HG02763 (cell line): ENCODE results near the gene CCDC81.
"Not testable (repeated sequence)": the region's sequence is repeated elsewhere in the genome, so short reads cannot be mapped to it uniquely, and the experiment has no call there.

ENCODE experiments used
- ATAC-seq: cut with Tn5 transposase; IDR thresholded peaks from one replicate; pipeline ENCODE4 v1.9.1; 2021; ENCODE audit warnings: mild to moderate bottlenecking, moderate library complexity; ENCODE audit not compliant: unreplicated experiment

CCDC81 gene

GRCh38 chr11:86386283-86386682 is 11.6 kb downstream of the CCDC81 start:
- ATAC-seq = no peak

- no peak for ATAC-seq
These were observed 12.1 kb downstream of the CCDC81 start for GRCh38 chr11:86386746-86387145.

DNA sequence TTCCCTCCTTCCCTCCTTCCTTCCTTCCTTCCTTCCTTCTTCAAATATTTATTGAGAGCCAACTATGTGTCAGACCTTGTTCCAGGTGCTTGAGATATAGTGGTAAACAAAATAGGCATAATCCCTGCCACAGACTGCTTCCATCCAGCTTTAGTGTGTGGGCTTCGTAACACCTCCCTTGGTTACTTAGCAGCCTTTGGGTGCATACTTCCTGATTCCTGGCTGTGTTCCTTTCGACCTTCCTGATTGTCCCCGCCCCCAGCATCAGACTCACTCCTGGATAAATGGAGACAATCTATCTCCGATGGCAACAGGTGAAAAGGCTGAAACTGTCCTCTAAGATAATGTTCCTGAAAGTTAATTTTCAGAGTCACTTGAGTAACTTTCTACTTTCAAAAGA is 13.5 kb downstream of the CCDC81 start:
- no peak for ATAC-seq

DNA sequence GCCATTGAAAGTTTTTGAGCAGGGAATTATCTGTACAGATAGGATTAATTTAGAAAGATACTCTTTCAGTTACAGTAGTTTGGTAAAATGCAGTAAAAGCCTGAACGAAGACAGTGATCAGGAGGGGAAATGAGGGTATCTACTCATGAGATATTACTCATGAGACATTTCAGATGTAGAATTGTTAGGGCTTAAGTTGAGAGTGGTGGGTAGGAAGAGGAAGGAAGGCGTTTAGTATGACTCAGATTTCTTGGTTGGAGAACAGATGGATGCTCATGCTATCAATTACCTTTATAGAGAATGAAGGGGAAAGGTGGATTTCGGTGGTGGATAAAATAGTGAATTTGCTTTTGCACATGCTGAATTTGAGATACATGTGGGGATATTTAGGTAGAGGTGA is 15.8 kb downstream of the CCDC81 start:
- ATAC-seq = no peak

DNA sequence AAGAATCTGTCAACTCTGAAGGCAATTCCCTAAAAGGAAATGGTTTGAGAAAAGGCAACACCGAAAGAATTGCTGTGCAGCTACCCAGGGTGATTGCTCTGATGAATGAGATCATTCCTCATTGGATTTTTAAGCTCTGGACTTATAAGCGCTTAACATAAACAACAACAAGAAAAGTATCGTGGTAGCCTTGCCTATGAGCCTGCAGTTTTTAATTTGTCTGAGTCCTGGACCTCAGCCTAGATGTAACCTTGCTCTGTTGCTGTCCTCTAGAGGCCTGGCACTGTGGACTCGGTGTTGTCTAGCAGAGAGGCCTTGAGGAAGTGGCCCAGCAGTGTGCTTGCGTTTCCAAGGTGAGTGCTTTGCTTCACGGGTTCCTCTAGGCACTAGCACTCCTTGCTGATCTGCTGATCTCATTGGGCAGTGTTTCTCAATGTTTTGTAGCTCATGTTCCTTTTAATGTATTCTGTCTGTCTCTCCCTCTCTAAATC is 20.4 kb downstream of the CCDC81 start:
- ATAC-seq = no peak

- ATAC-seq = no peak
These were observed 21.7 kb downstream of the CCDC81 start for GRCh38 chr11:86396396-86396795.

DNA sequence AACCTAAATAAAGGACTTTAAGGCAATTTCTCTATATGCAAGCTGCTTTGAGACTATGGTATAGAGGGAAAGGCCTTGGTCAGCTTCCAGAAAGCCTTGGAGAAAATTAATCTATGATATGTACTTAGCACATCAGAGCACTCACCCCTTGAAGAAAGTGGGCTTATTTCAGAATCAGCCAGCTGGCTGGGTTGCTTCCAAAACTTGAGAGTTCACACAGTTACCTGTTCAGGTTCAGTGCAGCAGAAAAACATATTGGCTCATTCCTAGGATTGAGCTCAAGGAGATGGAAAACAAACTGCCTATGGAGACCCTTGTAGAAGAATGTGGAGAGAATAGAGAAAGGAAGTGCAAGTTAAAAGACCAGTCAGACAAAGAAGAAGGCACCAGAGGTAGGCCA is 22.7 kb downstream of the CCDC81 start:
- no peak for ATAC-seq

DNA sequence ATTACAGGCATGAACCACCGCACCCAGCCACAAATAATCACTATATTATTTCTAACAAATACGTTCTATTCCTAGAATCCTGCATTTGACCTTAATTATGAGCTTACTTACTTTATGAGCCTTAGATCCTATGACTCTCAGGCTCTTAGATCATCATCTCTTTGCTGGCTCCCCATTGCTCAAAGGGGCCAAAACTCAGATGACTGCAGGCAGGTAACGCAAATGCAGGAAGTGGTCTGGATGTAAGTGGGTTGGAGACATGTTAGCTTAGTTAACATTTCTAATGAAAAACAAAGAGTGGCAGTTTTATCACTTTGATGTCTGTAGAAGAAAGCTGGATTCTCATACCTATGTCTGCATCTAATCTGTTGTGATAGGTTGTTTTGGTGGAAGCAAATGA is 23.4 kb downstream of the CCDC81 start:
- no peak for ATAC-seq

- ATAC-seq = no peak
These were observed 28.8 kb downstream of the CCDC81 start for GRCh38 chr11:86403458-86403857.

DNA sequence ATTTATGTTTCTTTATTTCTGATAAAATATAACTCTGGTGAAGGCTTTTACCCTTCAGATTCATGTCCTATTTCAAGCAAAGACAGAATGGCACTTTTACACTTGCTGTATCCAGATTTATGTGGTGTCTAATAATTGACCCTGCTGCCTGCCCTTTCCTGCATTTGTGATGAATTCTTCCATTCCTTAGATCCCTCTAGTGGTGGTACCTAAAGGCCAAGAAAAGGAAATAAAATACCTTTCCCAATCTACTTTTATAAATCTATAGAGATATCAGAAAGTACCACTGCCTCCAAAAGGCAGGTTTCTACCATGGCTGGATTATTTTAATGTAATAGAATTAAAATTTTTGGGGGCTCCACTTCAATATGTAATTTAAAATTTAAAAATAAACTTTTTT is 34.2 kb downstream of the CCDC81 start:
- ATAC-seq = no peak

DNA sequence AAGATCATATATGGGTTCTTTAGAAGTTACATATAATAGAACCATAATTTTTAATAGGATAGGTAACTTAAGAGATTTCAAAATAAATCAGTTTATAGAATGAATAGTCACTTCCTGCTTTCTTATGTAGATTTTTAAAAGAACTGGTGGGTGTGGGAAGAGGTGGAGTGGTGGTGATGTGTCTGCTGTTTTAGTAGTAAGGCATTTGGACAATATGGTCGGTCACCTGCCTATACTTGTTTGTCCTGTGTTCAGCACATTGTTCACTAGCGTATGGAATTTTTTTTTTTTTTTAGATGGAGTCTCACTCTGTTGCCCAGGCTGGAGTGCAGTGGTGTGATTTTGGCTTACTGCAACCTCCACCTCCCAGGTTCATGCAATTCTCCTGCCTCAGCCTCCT is 39.3 kb downstream of the CCDC81 start:
- no peak for ATAC-seq

GRCh38 chr11:86415026-86415425 is 40.3 kb downstream of the CCDC81 start:
- no peak for ATAC-seq

- no peak for ATAC-seq
These were observed 41.8 kb downstream of the CCDC81 start for GRCh38 chr11:86416494-86416893.

DNA sequence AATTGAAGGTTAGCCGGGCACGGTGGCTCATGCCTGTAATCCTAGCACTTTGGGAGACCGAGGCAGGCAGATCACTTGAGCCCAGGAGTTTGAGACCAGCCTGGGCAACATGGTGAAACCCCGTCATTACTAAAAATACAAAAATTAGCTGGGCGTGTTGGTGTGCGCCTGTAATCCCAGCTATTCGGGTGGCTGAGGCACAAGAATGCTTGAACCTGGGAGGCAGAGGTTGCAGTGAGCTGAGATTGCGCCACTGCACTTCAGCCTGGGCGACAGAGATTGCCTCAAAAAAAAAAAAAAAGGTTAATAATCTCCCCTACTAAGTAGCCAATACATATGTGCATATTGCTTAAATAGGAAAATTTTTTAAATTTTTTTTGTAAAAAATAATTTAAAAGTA is 42.3 kb downstream of the CCDC81 start:
- ATAC-seq = not testable (repeated sequence)

DNA sequence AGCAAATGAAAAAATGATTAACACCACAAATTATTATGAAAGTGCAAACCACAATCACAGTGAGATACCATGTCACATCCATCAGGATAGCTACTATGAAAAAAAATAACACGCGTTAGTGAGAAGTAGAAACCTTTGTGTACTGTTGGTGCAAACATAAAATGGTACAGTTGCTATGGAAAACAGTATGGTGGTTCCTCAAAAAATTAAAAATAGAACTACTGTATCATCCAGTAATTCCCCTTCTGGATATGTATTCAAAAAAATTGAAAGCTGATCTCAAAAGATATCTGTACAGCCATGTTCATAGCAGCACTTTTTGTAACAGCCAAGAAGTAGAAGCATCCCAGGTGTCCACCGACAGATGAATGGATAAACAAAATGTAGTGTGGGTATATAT is 43.4 kb downstream of the CCDC81 start:
- no peak for ATAC-seq

DNA sequence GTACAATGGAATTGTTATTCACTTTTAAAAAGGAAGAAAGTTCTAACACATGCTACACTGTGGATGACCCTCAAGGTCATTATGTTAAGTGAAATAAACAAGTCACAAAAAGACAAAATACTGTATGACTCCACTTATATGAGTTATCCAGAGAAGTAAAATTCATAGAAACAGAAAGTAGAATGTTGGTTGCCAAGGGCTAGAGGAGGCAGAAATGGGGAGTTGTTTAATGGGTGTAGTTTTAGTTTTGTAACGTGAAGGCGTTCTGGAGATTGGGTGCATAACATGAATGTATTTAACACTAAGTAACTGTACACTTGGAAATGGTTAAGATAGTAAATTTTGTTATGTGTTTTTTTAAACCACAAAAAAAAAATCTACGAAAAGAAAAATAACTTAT is 43.8 kb downstream of the CCDC81 start:
- no peak for ATAC-seq

DNA sequence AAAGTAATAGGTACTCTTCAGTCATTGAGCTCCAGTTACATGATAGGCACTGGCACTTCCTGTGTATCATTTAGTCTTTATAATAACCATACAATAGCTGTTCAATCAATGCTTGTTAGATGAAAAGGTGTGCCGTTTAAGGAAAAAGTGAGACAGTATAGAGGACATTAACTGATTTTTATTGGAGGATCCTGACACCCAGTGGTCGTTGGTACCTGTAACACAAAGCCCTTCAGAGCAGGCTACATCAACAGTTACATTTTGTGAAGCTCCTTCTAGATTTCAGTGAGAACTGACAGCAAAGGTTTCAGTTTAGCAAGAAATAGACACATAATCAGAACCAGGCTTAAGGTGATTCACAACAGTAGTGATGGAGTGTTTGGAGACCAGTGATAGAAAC is 44.2 kb downstream of the CCDC81 start:
- ATAC-seq = no peak

- no peak for ATAC-seq
These were observed 47.3 kb downstream of the CCDC81 start for GRCh38 chr11:86421946-86422345.

GRCh38 chr11:86422371-86422770 is 47.7 kb downstream of the CCDC81 start:
- ATAC-seq = no peak

GRCh38 chr11:86423488-86423887 is 48.8 kb downstream of the CCDC81 start:
- ATAC-seq = not testable (repeated sequence)

DNA sequence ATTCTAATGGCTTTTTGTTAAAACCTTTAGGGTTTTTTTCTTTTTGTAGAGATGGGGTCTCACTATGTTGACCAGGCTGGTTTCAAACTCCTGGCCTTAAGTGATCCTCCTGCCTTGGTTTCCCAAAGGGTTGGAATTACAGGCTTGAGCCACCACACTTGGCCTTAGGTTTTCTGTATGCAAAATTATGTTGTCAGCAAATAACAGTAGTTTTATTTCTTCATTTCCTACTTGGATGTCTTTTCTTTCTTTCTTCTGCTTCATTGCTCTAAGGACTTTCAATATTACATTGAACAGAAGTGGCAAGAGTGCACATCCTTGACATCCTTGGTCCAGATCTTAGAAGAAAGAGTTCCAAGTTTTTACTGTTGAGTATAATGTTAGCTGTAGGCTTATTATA is 52.8 kb downstream of the CCDC81 start:
- ATAC-seq = no peak

DNA sequence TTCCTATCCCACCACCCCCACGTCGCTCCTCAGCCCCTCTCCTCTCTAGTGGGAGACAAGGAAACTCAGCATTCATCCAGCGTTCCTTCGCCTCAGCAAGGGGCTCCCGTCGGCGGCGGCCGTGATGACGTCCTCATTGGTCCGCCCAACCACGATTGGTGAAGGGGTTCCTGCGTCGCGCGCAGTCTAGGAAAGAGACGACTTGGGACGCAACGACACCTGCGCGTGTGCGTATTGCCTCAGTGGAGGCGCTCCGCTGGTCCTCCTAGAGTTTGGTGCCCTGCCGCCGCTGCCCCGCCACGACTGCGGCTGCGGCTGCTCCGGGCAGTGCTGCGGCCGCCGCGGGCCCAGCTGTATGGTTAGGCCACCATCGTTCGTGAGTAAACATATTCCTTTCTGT is 56.6 kb downstream of the CCDC81 start:
- ATAC-seq = no peak

DNA sequence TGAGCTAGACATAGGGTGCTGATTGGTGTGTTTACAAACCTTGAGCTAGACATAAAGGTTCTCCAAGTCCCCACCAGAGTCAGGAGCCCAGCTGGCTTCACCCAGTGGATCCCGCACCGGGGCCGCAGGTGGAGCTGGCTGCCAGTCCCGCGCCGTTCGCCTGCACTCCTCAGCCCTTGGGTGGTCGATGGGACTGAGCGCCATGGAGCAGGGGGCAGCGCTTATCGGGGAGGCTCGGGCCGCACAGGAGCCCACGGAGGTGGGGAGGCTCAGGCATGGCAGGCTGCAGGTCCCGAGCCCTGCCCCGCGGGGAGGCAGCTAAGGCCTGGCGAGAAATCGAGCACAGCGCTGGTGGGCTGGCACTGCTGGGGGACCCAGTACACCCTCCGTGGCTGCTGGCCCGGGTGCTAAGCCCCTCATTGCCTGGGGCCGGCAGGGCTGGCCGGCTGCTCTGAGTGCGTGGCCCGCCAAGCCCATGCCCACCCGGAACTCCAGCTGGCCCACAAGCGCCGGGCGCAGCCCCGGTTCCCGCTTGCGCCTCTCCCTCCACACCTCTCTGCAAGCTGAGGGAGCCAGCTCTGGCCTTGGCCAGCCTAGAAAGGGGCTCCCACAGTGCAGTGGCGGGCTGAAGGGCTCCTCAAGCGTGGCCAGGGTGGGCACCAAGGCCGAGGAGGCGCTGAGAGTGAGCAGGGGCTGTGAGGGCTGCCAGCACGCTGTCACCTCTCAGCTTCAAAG is 58.8 kb downstream of the CCDC81 start:
- ATAC-seq = not testable (repeated sequence)
